Panc1 (cell line): ENCODE data around the gene NFE2L1. TPM values are rescaled to one million over a fixed set of nuclear protein-coding genes. Genes with fewer than 3 reads are reported as not detected.

ENCODE experiments used
- ATAC-seq: fragments of 200-7000 bp; cut with Tn5 transposase; 2 replicates; pipeline ENCODE4 v1.9.1; 2020; ENCODE audit warnings: mild to moderate bottlenecking, moderate library complexity
- BruUV-seq: library from RNA; stranded (reverse); fragments of 400-500 nt; replicated peaks from 2 replicates; lab custom pipeline; 2021; lab: Mats Ljungman, UMichigan
- CTCF ChIA-PET: fragments of 300-600 bp; sonication (Branson Sonifier 250); formaldehyde crosslinking; loops from one replicate; lab custom pipeline; 2022; ENCODE audit warnings: antibody characterized with exemption; lab: Charles Lee
- POLR2A ChIA-PET: fragments of 300-600 bp; sonication (Branson Sonifier 250); formaldehyde crosslinking; loops from one replicate; lab custom pipeline; 2022; ENCODE audit warnings: antibody characterized with exemption; lab: Charles Lee
- DNase-seq: peaks from one replicate; pipeline ENCODE4 v3.0.0-alpha.2; 2010; ENCODE audit warnings: low read depth, low spot score
- H3K27ac ChIP-seq: 2 replicates; pipeline ENCODE4 v1.5.1; 2011; ENCODE audit warnings: mild to moderate bottlenecking, low read length, inconsistent platforms
- H3K27me3 ChIP-seq: fragments of 200-500 bp; sonication (Bioruptor generic); 2 replicates; pipeline ENCODE4 v1.6.0; 2014; ENCODE audit warnings: low read length, inconsistent platforms; ENCODE audit not compliant: control insufficient read depth, insufficient read depth
- H3K36me3 ChIP-seq: fragments of 200-500 bp; sonication (Bioruptor generic); 2 replicates; pipeline ENCODE4 v1.5.1; 2014; ENCODE audit warnings: inconsistent platforms, mild to moderate bottlenecking, low read length, moderate library complexity; ENCODE audit not compliant: control insufficient read depth, insufficient read depth
- H3K4me1 ChIP-seq: 2 replicates; pipeline ENCODE4 v1.5.1; 2011; ENCODE audit warnings: inconsistent platforms, mild to moderate bottlenecking, low read length, moderate library complexity; ENCODE audit not compliant: control insufficient read depth, insufficient read depth
- H3K4me3 ChIP-seq, 2 experiments: 2 replicates each; pipeline ENCODE4 v1.5.1; 2011 to 2012; ENCODE audit warnings: low read depth in 2 of 2, low read length in 2 of 2, mild to moderate bottlenecking in 2 of 2, inconsistent platforms in 1 of 2, moderate library complexity in 1 of 2
- H3K9me3 ChIP-seq: fragments of 200-500 bp; sonication (Bioruptor generic); 2 replicates; pipeline ENCODE4 v1.5.1; 2014; ENCODE audit warnings: low read depth, mild to moderate bottlenecking, inconsistent platforms, low read length, moderate library complexity; ENCODE audit not compliant: control insufficient read depth, insufficient read depth
- POLR2AphosphoS5 ChIP-seq: IDR thresholded peaks from 2 replicates; pipeline ENCODE4 v1.6.1; 2012; ENCODE audit warnings: mild to moderate bottlenecking, low read depth, low read length, moderate library complexity
- REST ChIP-seq, 2 experiments: IDR thresholded peaks; 2 replicates each; pipeline ENCODE4 v1.6.1; 2011 to 2012; ENCODE audit warnings: low read depth in 2 of 2, control low read depth in 1 of 2, low read length in 1 of 2, mild to moderate bottlenecking in 1 of 2, moderate library complexity in 1 of 2; ENCODE audit not compliant: insufficient read depth in 1 of 2
- SIN3A ChIP-seq: IDR thresholded peaks from 2 replicates; pipeline ENCODE4 v1.6.1; 2012; ENCODE audit warnings: low read depth, mild to moderate bottlenecking, low read length, moderate library complexity, borderline replicate concordance; ENCODE audit not compliant: insufficient read depth
- TCF7L2 ChIP-seq: IDR thresholded peaks from 2 replicates; pipeline ENCODE4 v1.6.1; 2011; ENCODE audit warnings: mild to moderate bottlenecking, low read depth, low read length, inconsistent platforms
- in situ Hi-C: cut with HindIII; loops from 2 replicates; pipeline ENCODE4 v1.10.0; 2016; ENCODE audit warnings: low sequenced_read_pairs, low pct_unique_long_range_greater_than_20kb
- intact Hi-C: fragments of 100-400 bp; cut with micrococcal nuclease; formaldehyde crosslinking; loops from one replicate; pipeline ENCODE4 v1.10.0; 2022; ENCODE audit not compliant: unreplicated experiment
- total RNA-seq: library from RNA; stranded (reverse); gene quantifications from one replicate; pipeline ENCODE4 v1.2.1, GENCODE V29; 2021; ENCODE audit not compliant: unreplicated experiment
- TF ChIP-seq, protein P1 (sequence below): fragments of 450-650 bp; IDR thresholded peaks from 2 replicates; pipeline ENCODE4 v1.5.1; 2017; ENCODE audit warnings: mild to moderate bottlenecking

The NFE2L1 gene
- total RNA-seq, 1 experiment from 2014 or later = 210 TPM

- intact Hi-C loops = no loop called here
- Histone ChIP-seq H3K27ac (peak overlapping the region; percentile 93), H3K36me3 (peaks cover 13% of the 10 kb centered on the region; the same call in 1 of the 2 replicates), H3K9me3 (no peaks in the 10 kb centered on the region), H3K4me1 (peaks cover 51% of the 10 kb centered on the region), H3K27me3 (no peaks in the 10 kb centered on the region), H3K4me3 (peak overlapping the region; percentile 77 to 82)
- ChIA-PET CTCF (interaction anchor here (0.6 to 1.4 kb wide), 8 partner anchors 10 to 800 kb away, joined by 3 read pairs; partner anchors contain the start of gene CDK5RAP3), POLR2A (interaction anchor here (0.6 to 1.9 kb wide), 6 partner anchors 9 to 259 kb away, joined by 3 to 9 read pairs (median 4); partner anchors contain the start of gene PNPO)
- BruUV-seq = no TSS peak
- ATAC-seq (peak; percentile 89), DNase-seq (peak; percentile 61)
- in situ Hi-C loops = no loop called here
- TF ChIP-seq TCF7L2 = no peak
- TF ChIP-seq, protein P1, sequence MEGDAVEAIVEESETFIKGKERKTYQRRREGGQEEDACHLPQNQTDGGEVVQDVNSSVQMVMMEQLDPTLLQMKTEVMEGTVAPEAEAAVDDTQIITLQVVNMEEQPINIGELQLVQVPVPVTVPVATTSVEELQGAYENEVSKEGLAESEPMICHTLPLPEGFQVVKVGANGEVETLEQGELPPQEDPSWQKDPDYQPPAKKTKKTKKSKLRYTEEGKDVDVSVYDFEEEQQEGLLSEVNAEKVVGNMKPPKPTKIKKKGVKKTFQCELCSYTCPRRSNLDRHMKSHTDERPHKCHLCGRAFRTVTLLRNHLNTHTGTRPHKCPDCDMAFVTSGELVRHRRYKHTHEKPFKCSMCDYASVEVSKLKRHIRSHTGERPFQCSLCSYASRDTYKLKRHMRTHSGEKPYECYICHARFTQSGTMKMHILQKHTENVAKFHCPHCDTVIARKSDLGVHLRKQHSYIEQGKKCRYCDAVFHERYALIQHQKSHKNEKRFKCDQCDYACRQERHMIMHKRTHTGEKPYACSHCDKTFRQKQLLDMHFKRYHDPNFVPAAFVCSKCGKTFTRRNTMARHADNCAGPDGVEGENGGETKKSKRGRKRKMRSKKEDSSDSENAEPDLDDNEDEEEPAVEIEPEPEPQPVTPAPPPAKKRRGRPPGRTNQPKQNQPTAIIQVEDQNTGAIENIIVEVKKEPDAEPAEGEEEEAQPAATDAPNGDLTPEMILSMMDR = no peak
- peak; percentile 73; the same call in 1 of the 2 replicates for TF ChIP-seq SIN3A
- peak; percentile 78 for TF ChIP-seq POLR2AphosphoS5
- 0 out of 4 replicates have a peak, but pooled peaks of 1 of the 2 experiments have one; percentile 17 for TF ChIP-seq REST (IDR thresholded peaks at IDR 0.05; ENCODE audit: insufficient read depth in 1 of 2, low read depth in 2 of 2, low read length in 1 of 2)
Measured at GRCh38 chr17:48048384-48049126, 396 bp downstream of the NFE2L1 start.

GRCh38 chr17:48051283-48051682 is 3.1 kb downstream of the NFE2L1 start:
- BruUV-seq = no TSS peak
- Histone ChIP-seq H3K4me3 (peak overlapping the region; percentile 3 to 82; a peak in 3 of 4 replicates), H3K4me1 (peaks cover 67% of the 10 kb centered on the region), H3K27ac (peak overlapping the region; percentile 78), H3K27me3 (no peaks in the 10 kb centered on the region), H3K36me3 (peaks cover 16% of the 10 kb centered on the region), H3K9me3 (no peaks in the 10 kb centered on the region)
- in situ Hi-C loops = no loop called here
- ChIA-PET CTCF (no interaction called here), POLR2A (interaction anchor here (0.5 kb wide), 1 partner anchor 27 kb away, joined by 4 read pairs; no protein-coding TSS in a partner anchor)
- TF ChIP-seq TCF7L2 (no peak), POLR2AphosphoS5 (no peak), REST (IDR thresholded peaks at IDR 0.05; ENCODE audit: insufficient read depth in 1 of 2, low read depth in 2 of 2, low read length in 1 of 2) (no peak), SIN3A (no peak)
- TF ChIP-seq, protein P1 = no peak
- no peak for DNase-seq
- no peak for ATAC-seq
- intact Hi-C loops = no loop called here
